H1 (cell line): ENCODE data around the gene CPE. TPM values are rescaled to one million over a fixed set of nuclear protein-coding genes. Genes with fewer than 3 reads are reported as not detected.

Source experiments
- CEBPB ChIP-seq: IDR thresholded peaks from 2 replicates; pipeline ENCODE4 v1.6.1; 2012; ENCODE audit warnings: low read depth, low read length
- EZH2 ChIP-seq: fragments of 200-600 bp; sonication (generic); IDR thresholded peaks from 2 replicates; pipeline ENCODE4 v1.7.1; 2012; ENCODE audit warnings: low read depth, mild to moderate bottlenecking, moderate library complexity, low read length, inconsistent platforms; ENCODE audit not compliant: severe bottlenecking
- polyA plus RNA-seq, 7 experiments: library from polyadenylated mRNA; depleted of rRNA in 3 of 7; stranded (reverse) in 5 of 7; unstranded in 2 of 7; fragments of >200 nt in 5 of 7; fragments of 200-250 nt in 2 of 7; gene quantifications; 1 replicate in 5 of 7; 2 replicates in 1 of 7; 4 replicates in 1 of 7; pipeline versions ENCODE4 v1.2.1 to v1.2.3, GENCODE V29; 2011 to 2013; ENCODE audit warnings: missing spikeins in 2 of 7, mixed read lengths in 2 of 7
- total RNA-seq: library from RNA; stranded (reverse); fragmentation: NEBNext Ultra II Directional; extraction: Animal tissue kit (Norgen Biotek cat#: 25700); gene quantifications from 2 replicates; pipeline ENCODE4 v1.2.1, GENCODE V29; 2021

The CPE gene
- total and polyA plus RNA-seq, 2 of the 8 experiments (the other 6 are each of a cell fraction or from before 2014, with no cell fraction given), result 9.4 to 10.2 TPM

GRCh38 chr4:165443276-165443675 lies 64.5 kb downstream of the CPE start (continued):
- no peak for TF ChIP-seq EZH2
- TF ChIP-seq CEBPB, result no peak
- TF ChIP-seq, all 59 proteins: peak for 0
